Ureter (tissue), 1 donor: Measurements from ENCODE around the gene TNFRSF12A. TPM values are rescaled to one million over a fixed set of nuclear protein-coding genes. Genes with fewer than 3 reads are reported as not detected.
A peak's percentile ranks its signal among the peaks of the same experiment; 100 is the strongest.

Source experiments
- DNase-seq: peaks from one replicate; pipeline ENCODE4 v3.0.0-alpha.2; 2020; ENCODE audit warnings: low spot score
- total RNA-seq: library from RNA; stranded (reverse); gene quantifications from one replicate; pipeline ENCODE4 v1.2.4, GENCODE V29; 2023
- donor health status: DM: yes; HTN: yes; CAD: no.

TNFRSF12A gene
- total RNA-seq, 1 donor from 2014 or later = 27.7 TPM

- no peak for DNase-seq
These were observed 34.2 kb upstream of the TNFRSF12A start for GRCh38 chr16:2985893-2986355.

GRCh38 chr16:2986623-2987188 lies 33.5 kb upstream of the TNFRSF12A start:
- no peak for DNase-seq

GRCh38 chr16:2987286-2987685 lies 32.9 kb upstream of the TNFRSF12A start:
- DNase-seq = no peak

GRCh38 chr16:2987833-2988232 lies 32.3 kb upstream of the TNFRSF12A start:
- DNase-seq = no peak

- no peak for DNase-seq
These were observed 31.5 kb upstream of the TNFRSF12A start for GRCh38 chr16:2988590-2989099.

- no peak for DNase-seq
These were observed 29.3 kb upstream of the TNFRSF12A start for GRCh38 chr16:2990891-2991290.

GRCh38 chr16:2991566-2992261 lies 28.5 kb upstream of the TNFRSF12A start:
- no peak for DNase-seq

GRCh38 chr16:2992383-2993081 lies 27.6 kb upstream of the TNFRSF12A start:
- DNase-seq = no peak

- no peak for DNase-seq
These were observed 23.9 kb upstream of the TNFRSF12A start for GRCh38 chr16:2996298-2996697.

- no peak for DNase-seq
These were observed 20.2 kb upstream of the TNFRSF12A start for GRCh38 chr16:2999929-3000328.

GRCh38 chr16:3000540-3000939 lies 19.6 kb upstream of the TNFRSF12A start:
- DNase-seq = no peak

- DNase-seq = no peak
These were observed 18.9 kb upstream of the TNFRSF12A start for GRCh38 chr16:3001316-3001715.

GRCh38 chr16:3003582-3004270 lies 16.4 kb upstream of the TNFRSF12A start:
- DNase-seq = peak; percentile 96

GRCh38 chr16:3004319-3004718 lies 15.8 kb upstream of the TNFRSF12A start:
- DNase-seq = no peak

GRCh38 chr16:3004781-3005284 lies 15.3 kb upstream of the TNFRSF12A start:
- DNase-seq = no peak

GRCh38 chr16:3007059-3007956 lies 12.9 kb upstream of the TNFRSF12A start:
- no peak for DNase-seq

GRCh38 chr16:3007957-3008689 lies 12.0 kb upstream of the TNFRSF12A start:
- no peak for DNase-seq

- DNase-seq = no peak
These were observed 11.5 kb upstream of the TNFRSF12A start for GRCh38 chr16:3008690-3009037.

- peak; percentile 81 for DNase-seq
These were observed 10.4 kb upstream of the TNFRSF12A start for GRCh38 chr16:3009568-3010390.
